Kidney epithelial cell (primary cell): ENCODE measurements around the gene SHANK3. TPM values are rescaled to one million over a fixed set of nuclear protein-coding genes. Genes with fewer than 3 reads are reported as not detected.
A peak's percentile ranks its signal among the peaks of the same experiment; 100 is the strongest.
"Not testable (repeated sequence)": the region's sequence is repeated elsewhere in the genome, so short reads cannot be mapped to it uniquely, and the experiment has no call there.

Source experiments
- DNase-seq: peaks from one replicate; pipeline ENCODE4 v3.0.0-alpha.2; 2010; ENCODE audit warnings: low read depth
- H3K27me3 ChIP-seq: 2 replicates; pipeline ENCODE4 v1.6.0; 2011; ENCODE audit warnings: low read length; ENCODE audit not compliant: control insufficient read depth, insufficient read depth
- H3K36me3 ChIP-seq: 2 replicates; pipeline ENCODE4 v1.5.1; 2011; ENCODE audit warnings: low read length; ENCODE audit not compliant: control insufficient read depth, insufficient read depth
- H3K4me3 ChIP-seq: 2 replicates; pipeline ENCODE4 v1.5.1; 2011; ENCODE audit warnings: low read depth, mild to moderate bottlenecking, control low read depth, low read length
- CTCF ChIP-seq: IDR thresholded peaks from 2 replicates; pipeline ENCODE4 v1.5.1; 2011; ENCODE audit warnings: mild to moderate bottlenecking, moderate library complexity, low read length, control low read depth, inconsistent platforms; ENCODE audit not compliant: insufficient read depth, poor library complexity, severe bottlenecking
- total RNA-seq: library from RNA; depleted of rRNA; stranded (reverse); fragments of >200 nt; gene quantifications from 2 replicates; pipeline ENCODE4 v1.2.3, GENCODE V29; 2015

Gene SHANK3
- total RNA-seq, 1 donor from 2014 or later = 3.8 TPM

DNA sequence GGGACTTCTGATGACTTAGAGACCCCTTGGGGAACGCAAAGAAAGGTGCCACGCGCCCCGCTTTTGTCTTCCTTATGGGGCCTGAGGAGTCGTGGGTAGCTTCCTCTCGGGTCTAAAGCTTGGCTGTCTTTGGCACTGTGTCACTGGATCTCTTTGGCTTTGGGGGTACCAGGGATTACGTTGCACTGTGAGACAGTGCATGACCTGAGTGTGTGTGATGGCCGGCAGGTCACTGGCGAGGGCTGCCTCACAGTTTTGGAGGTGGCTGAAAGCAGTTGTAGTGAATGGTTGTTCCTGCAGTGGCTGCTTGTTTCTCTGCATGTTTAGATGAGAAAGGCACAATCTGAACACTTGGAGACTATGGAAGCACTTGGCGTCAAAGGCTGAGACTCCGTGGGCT, 38.9 kb upstream of the SHANK3 start:
- Histone ChIP-seq H3K27me3 (peaks cover 2% of the 10 kb centered on the region), H3K36me3 (no peaks in the 10 kb centered on the region), H3K4me3 (no peak overlapping the region)
- TF ChIP-seq CTCF = no peak
- no peak for DNase-seq

GRCh38 chr22:50635591-50635990, 37.0 kb upstream of the SHANK3 start:
- no peak for TF ChIP-seq CTCF
- no peak for DNase-seq

DNA sequence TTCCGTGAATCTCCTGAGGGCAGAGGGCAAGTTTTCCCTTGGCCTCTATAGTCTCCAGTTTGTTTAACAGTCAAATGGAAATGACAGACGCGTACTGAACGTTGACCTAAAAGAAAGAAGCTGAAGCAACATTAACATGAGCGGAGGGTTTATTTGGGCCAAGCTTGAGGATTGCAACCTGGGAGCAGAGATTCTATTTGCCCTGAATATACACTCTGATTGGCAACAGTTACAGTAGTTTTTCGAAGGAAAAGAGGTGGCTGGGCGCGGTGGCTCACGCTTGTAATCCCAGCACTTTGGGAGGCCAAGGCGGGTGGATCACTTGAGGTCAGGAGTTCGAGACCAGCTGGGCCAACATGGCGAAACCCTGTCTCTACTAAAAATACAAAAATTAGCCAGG, 32.3 kb upstream of the SHANK3 start:
- H3K36me3 ChIP-seq, DNase-seq, H3K4me3 ChIP-seq: not testable (repeated sequence)
- H3K27me3 ChIP-seq = peaks cover 35% of the 10 kb centered on the region

More at GRCh38 chr22:50635591-50635990, 37.0 kb upstream of the SHANK3 start:
- no peaks in the 10 kb centered on the region for H3K36me3 ChIP-seq
- H3K4me3 ChIP-seq = no peak overlapping the region
- H3K27me3 ChIP-seq = peaks cover 2% of the 10 kb centered on the region

DNA sequence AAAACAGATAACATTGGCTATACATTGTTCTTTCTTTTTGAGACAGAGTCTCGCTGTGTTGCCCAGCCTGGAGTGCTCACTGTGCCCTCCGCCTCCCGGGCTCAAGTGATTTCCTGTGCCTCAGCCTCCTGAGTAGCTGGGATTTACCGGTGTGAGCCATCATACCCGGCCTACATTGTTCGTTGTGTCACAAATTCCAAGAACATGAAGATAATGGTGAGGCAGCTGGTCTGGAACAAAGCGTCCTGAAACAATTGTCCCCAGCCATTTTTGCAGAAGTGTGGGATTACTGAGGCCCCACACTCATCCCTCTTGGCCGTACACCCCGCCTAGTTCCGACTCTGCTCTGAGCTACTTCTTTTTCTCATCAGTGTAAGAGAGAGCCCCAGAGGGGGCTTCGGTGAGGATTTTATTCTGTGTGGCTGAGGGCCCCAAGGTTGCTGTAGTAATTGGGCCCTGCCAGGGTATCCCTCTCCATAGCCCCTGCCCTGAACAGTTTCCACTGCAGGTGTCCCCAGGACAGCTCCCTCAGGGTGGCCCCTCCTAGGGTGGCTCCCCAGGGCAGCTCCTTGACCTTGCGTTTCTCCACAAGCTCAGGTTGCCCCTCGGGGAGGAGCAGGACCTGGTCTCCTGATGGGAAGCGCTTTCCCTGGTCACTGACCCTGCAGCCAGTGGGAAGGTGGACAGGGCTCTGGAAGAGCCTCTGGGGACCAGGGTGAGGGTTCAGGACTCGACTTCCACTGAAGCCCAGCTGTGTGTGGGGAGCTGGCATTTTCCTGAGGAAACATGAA, 31.6 kb upstream of the SHANK3 start:
- Histone ChIP-seq H3K27me3 (peaks cover 37% of the 10 kb centered on the region), H3K4me3 (no peak overlapping the region), H3K36me3 (no peaks in the 10 kb centered on the region)
- no peak for DNase-seq
- no peak for TF ChIP-seq CTCF

DNA sequence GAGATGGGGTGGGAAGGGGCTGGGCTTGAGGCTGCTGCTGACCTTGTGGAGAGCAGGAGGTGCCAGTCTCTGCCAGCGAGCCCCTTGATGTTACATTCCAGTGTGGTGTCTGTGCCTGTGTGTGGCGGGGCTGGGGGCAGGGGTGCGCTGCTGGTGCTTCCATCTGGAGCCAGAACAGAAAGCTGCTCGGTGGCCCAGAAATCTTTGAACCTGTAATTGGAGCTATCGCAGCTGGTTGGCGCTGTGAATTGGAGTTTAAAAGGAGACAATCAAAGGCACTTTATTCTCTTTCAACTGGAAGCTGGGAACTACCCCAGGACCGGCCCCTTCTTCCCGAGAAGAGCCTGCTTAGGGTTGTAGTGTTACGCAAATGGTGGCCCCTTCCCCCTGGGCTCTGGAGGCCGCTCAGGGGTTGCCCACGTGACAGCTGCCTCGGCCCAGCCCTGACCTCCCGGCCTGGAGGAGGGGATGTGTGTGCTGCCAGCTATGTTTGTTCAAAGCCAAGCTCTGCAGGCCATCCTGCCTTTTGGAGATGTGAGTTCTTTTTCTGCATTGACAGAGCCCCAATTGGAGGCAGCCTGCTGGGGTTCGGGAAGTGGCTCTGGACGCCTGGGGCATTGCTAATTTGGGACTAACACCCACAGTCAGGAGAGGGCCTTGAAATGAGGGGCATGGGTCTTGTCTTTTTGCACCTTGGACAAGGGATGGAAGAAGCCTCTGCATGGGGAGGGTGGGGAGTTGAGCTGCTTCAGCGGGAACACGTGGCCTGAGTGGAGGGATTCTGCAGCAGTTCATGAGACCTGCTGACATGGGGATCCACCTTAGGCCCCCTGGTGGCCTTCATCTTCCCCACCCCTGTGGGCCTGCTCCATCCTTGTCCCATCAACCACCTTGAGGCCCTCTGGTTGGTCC, 30.7 kb upstream of the SHANK3 start:
- peak; percentile 45 for TF ChIP-seq CTCF
- Histone ChIP-seq H3K27me3 (peaks cover 37% of the 10 kb centered on the region), H3K4me3 (no peak overlapping the region), H3K36me3 (no peaks in the 10 kb centered on the region)
- no peak for DNase-seq

GRCh38 chr22:50643021-50643820, 29.4 kb upstream of the SHANK3 start:
- not testable (repeated sequence) for H3K36me3 ChIP-seq, DNase-seq
- peaks cover 37% of the 10 kb centered on the region for H3K27me3 ChIP-seq

GRCh38 chr22:50643821-50644101, 28.9 kb upstream of the SHANK3 start:
- H3K4me3 ChIP-seq, H3K36me3 ChIP-seq, DNase-seq: not testable (repeated sequence)
- H3K27me3 ChIP-seq = peaks cover 37% of the 10 kb centered on the region

More at GRCh38 chr22:50643021-50643820, 29.4 kb upstream of the SHANK3 start:
- H3K4me3 ChIP-seq = not testable (repeated sequence)
